Activated B cell treated with CpG ODN at 0.5 μM for 24 hours (primary cell): ENCODE measurements around the gene DLG2. TPM values are rescaled to one million over a fixed set of nuclear protein-coding genes. Genes with fewer than 3 reads are reported as not detected.

Experiments
- ATAC-seq: fragments of 200-7000 bp; cut with Tn5 transposase; one replicate; pipeline ENCODE4 v1.10.0; 2021; ENCODE audit warnings: low read depth, mild to moderate bottlenecking, moderate library complexity
- CTCF ChIA-PET: fragments of 350-600 bp; sonication (Branson Sonifier 250); formaldehyde crosslinking; loops from one replicate; lab custom pipeline; 2021; ENCODE audit warnings: antibody characterized with exemption; lab: Charles Lee
- POLR2A ChIA-PET: fragments of 350-600 bp; sonication (Branson Sonifier 250); formaldehyde crosslinking; loops from one replicate; lab custom pipeline; 2021; ENCODE audit warnings: antibody characterized with exemption; lab: Charles Lee
- DNase-seq: peaks from one replicate; pipeline ENCODE4 v3.0.0; 2022
- H3K27ac Mint-ChIP-seq: one replicate; pipeline ENCODE4 v1.8.0; 2020; ENCODE audit warnings: mixed read lengths
- H3K27me3 Mint-ChIP-seq: one replicate; pipeline ENCODE4 v1.8.0; 2021; ENCODE audit warnings: mixed read lengths
- H3K36me3 Mint-ChIP-seq: one replicate; pipeline ENCODE4 v1.8.0; 2021; ENCODE audit warnings: low read depth, mixed read lengths
- H3K4me1 Mint-ChIP-seq: one replicate; pipeline ENCODE4 v1.8.0; 2021; ENCODE audit warnings: mixed read lengths
- H3K4me3 Mint-ChIP-seq: one replicate; pipeline ENCODE4 v1.8.0; 2020; ENCODE audit warnings: mild to moderate bottlenecking, mixed read lengths
- H3K9me3 Mint-ChIP-seq: one replicate; pipeline ENCODE4 v1.8.0; 2020; ENCODE audit warnings: mixed read lengths
- CTCF ChIP-seq: fragments of 200-600 bp; IDR thresholded peaks from one replicate; pipeline ENCODE4 v1.8.0; 2022; ENCODE audit warnings: antibody characterized with exemption, mild to moderate bottlenecking
- intact Hi-C: fragments of 100-400 bp; cut with micrococcal nuclease; formaldehyde crosslinking; loops from one replicate; pipeline ENCODE4 v1.15.1; 2024
- total RNA-seq: library from RNA; stranded (reverse); gene quantifications from 2 replicates; pipeline ENCODE4 v1.2.3, GENCODE V29; 2022

The DLG2 gene
- total RNA-seq, 1 donor from 2014 or later = 2.7 TPM

DNA sequence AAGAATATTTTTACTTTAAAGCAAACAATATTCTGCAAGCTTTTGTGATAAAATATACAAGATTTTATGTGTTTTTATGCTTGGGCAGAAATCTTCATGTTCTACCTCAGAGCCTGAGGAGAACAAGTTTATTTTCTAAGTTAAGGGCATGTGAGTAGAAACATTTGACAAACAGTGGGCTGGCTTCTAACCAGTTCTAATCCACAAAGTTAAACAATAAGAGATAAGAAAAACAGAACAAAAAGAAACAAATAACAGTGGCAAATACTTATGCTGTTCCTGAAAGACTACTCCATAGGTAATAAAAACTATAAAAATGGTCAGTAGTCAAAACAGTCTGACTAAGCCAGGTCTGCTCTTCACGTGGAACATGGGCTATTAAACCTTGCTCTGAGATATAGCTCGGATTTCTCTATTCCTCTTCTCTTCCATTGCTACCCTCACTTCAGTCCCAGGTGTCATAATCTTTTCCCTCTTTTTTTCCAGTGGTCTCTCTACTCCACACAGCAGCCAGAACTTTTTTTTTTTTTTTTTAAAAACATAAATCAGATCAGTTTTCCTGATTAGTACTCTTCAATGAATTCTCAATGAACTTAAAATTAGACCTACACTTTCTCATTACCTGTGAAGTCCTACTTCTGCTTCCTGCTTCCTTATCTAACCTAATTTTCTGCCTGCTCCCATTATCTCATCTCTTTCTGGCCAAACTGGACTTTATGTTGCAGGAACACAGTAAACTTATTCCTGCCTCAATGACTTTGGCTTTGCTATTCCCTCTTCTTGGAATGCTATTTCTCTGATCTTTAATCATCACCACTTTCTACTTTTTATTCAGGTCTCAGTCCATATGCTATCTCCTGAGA is 1669.9 kb downstream of the DLG2 start:
- ChIA-PET POLR2A (no interaction called here), CTCF (no interaction called here)
- intact Hi-C loops = no loop called here
- DNase-seq = no peak
- ATAC-seq = no peak
- Mint-ChIP-seq H3K27ac (no peak overlapping the region), H3K36me3 (no peaks in the 10 kb centered on the region), H3K27me3 (no peaks in the 10 kb centered on the region), H3K9me3 (no peaks in the 10 kb centered on the region), H3K4me1 (no peaks in the 10 kb centered on the region), H3K4me3 (no peak overlapping the region)
- no peak for TF ChIP-seq CTCF

DNA sequence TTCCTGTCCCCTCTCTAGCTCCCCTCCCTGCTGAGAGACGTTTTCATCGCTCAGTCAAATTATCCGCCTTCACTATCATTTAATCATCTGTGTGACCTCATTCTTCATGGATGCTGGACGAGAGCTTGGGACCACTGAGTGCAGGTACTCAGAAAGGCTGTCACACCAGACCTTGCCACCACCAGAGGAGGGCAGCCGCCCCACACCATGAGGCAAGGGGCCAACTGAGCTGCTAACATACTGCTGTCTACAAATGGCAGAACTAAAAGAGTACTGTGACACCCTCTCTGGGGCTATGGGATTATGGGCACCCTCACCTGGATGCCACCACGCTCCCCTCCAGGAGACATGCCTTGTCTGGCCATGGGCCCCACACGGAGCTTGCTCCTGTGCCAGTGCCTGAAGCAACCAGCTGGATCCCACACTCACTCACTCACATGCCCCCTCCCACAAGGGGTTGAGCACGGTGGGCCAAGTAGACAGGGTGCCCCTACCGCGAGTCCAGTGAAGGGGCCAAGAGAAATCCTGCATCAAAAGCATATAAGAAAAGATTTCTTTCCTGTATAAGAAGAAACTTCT is 1670.9 kb downstream of the DLG2 start:
- intact Hi-C loops = no loop called here
- no peak overlapping the region for H3K27ac Mint-ChIP-seq
- H3K27me3 Mint-ChIP-seq = no peaks in the 10 kb centered on the region
- DNase-seq (no peak), ATAC-seq (no peak)
- H3K4me1 Mint-ChIP-seq = no peaks in the 10 kb centered on the region
- no peak overlapping the region for H3K4me3 Mint-ChIP-seq
- TF ChIP-seq CTCF = no peak
- H3K9me3 Mint-ChIP-seq = no peaks in the 10 kb centered on the region
- POLR2A ChIA-PET = no interaction called here
- CTCF ChIA-PET = no interaction called here
- no peaks in the 10 kb centered on the region for H3K36me3 Mint-ChIP-seq

DNA sequence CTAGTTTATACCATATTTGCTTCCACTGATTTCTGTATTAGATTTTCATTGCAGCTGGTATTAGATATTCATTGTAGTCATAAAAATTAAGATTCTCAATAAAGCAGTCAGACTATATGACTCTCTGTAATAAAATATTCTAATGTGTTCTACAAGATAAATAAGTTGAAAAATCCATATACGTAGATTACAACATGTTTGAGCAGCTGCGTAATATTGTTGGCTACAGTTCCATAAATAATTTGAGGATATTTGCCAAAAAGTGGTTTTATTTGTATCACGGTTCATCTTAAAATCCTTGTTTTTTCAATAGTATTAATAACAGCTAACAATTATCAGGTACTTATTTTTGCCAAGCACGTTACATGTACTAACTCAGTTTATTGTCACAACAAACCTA is 1672.4 kb downstream of the DLG2 start:
- Mint-ChIP-seq H3K36me3 (no peaks in the 10 kb centered on the region), H3K27me3 (no peaks in the 10 kb centered on the region), H3K27ac (no peak overlapping the region), H3K4me1 (no peaks in the 10 kb centered on the region), H3K9me3 (no peaks in the 10 kb centered on the region), H3K4me3 (no peak overlapping the region)
- ChIA-PET CTCF (no interaction called here), POLR2A (no interaction called here)
- ATAC-seq (no peak), DNase-seq (no peak)
- intact Hi-C loops = no loop called here
- TF ChIP-seq CTCF = no peak

DNA sequence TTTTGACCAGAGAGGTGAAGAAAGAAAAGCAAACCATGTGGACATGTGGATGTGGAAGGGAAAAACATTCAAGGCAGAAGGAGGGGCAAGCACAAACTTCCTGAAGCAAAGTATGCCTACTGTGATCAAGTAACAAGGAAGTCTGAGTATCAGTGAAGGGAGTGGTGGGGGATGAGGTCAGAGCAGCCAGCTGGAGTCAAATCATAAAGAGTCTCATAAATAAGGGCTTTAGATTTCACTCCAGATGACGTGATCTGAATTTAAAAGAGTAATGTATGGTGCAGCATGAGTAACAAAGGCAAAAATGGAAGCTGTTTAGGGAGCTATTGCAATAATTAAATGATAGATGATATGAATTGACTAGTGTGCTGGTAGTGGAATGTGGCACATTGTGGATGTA is 1675.6 kb downstream of the DLG2 start:
- ChIA-PET POLR2A (no interaction called here), CTCF (no interaction called here)
- DNase-seq (no peak), ATAC-seq (no peak)
- H3K27ac Mint-ChIP-seq = no peak overlapping the region
- no peaks in the 10 kb centered on the region for H3K27me3 Mint-ChIP-seq
- no peak for TF ChIP-seq CTCF
- no peak overlapping the region for H3K4me3 Mint-ChIP-seq
- no peaks in the 10 kb centered on the region for H3K4me1 Mint-ChIP-seq
- H3K9me3 Mint-ChIP-seq = no peaks in the 10 kb centered on the region
- no peaks in the 10 kb centered on the region for H3K36me3 Mint-ChIP-seq
- intact Hi-C loops = no loop called here

DNA sequence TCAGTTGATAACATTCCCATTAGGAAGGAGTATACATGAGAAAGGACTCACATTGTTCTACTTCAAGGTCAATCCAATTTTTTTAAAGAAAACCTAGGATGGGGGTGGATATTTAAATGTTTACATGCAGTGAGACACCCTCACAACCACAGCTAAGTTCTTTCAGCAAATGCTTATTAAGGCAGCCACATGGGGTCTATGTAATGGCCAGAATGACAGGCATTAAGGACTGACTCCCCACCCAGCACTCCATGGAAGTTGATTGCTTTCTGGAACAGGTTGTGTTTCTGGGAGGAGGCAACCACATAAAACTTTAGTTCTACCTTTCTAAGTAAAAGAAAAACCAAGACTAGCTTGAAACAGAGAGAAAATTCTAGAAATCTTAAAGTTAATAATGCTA is 1678.9 kb downstream of the DLG2 start:
- DNase-seq = no peak
- Mint-ChIP-seq H3K4me1 (no peaks in the 10 kb centered on the region), H3K4me3 (no peak overlapping the region), H3K27ac (no peak overlapping the region), H3K9me3 (peaks cover 5% of the 10 kb centered on the region), H3K27me3 (no peaks in the 10 kb centered on the region), H3K36me3 (no peaks in the 10 kb centered on the region)
- POLR2A ChIA-PET = no interaction called here
- intact Hi-C loops = no loop called here
- CTCF ChIA-PET = no interaction called here
- TF ChIP-seq CTCF = no peak
- ATAC-seq = no peak
